Ramos (cell line): ENCODE measurements around the gene KNL1.

Experiments used
- in situ Hi-C: fragments of 300-500 bp; cut with MboI; formaldehyde crosslinking; loops from one replicate; pipeline ENCODE4 v1.14.3; 2022; ENCODE audit warnings: low sequenced_read_pairs; ENCODE audit not compliant: unreplicated experiment

The KNL1 gene

GRCh38 chr15:40582726-40583246, 11.3 kb upstream of the KNL1 start:
- in situ Hi-C loops = no loop called here

GRCh38 chr15:40584191-40584590, 9.9 kb upstream of the KNL1 start:
- in situ Hi-C loops = no loop called here

- in situ Hi-C loops = no loop called here
These were observed 3.4 kb upstream of the KNL1 start for GRCh38 chr15:40590667-40591050.

GRCh38 chr15:40591389-40591788, 2.7 kb upstream of the KNL1 start:
- in situ Hi-C loops = no loop called here

- in situ Hi-C loops = no loop called here
These were observed 884 bp upstream of the KNL1 start for GRCh38 chr15:40593165-40593564.

GRCh38 chr15:40594429-40594836, 384 bp downstream of the KNL1 start:
- in situ Hi-C loops = no loop called here

GRCh38 chr15:40595219-40595618, 1.2 kb downstream of the KNL1 start:
- in situ Hi-C loops = no loop called here

- in situ Hi-C loops = no loop called here
These were observed 1.7 kb downstream of the KNL1 start for GRCh38 chr15:40595773-40596172.

- in situ Hi-C loops = no loop called here
These were observed 3.0 kb downstream of the KNL1 start for GRCh38 chr15:40597024-40597423.

GRCh38 chr15:40598126-40598525, 4.1 kb downstream of the KNL1 start:
- in situ Hi-C loops = no loop called here

- in situ Hi-C loops = no loop called here
These were observed 4.6 kb downstream of the KNL1 start for GRCh38 chr15:40598672-40599071.

GRCh38 chr15:40600956-40601355, 6.9 kb downstream of the KNL1 start:
- in situ Hi-C loops = no loop called here

- in situ Hi-C loops = no loop called here
These were observed 9.9 kb downstream of the KNL1 start for GRCh38 chr15:40603935-40604334.

- in situ Hi-C loops = no loop called here
These were observed 19.0 kb downstream of the KNL1 start for GRCh38 chr15:40613080-40613479.

GRCh38 chr15:40618023-40618422, 24.0 kb downstream of the KNL1 start:
- in situ Hi-C loops = no loop called here

GRCh38 chr15:40618906-40619305, 24.9 kb downstream of the KNL1 start:
- in situ Hi-C loops = no loop called here

- in situ Hi-C loops = no loop called here
These were observed 29.3 kb downstream of the KNL1 start for GRCh38 chr15:40623361-40623760.

GRCh38 chr15:40630313-40630712, 36.3 kb downstream of the KNL1 start:
- in situ Hi-C loops = no loop called here

GRCh38 chr15:40633178-40633577, 39.1 kb downstream of the KNL1 start:
- in situ Hi-C loops = no loop called here

GRCh38 chr15:40637221-40637745, 43.2 kb downstream of the KNL1 start:
- in situ Hi-C loops = no loop called here

- in situ Hi-C loops = no loop called here
These were observed 45.6 kb downstream of the KNL1 start for GRCh38 chr15:40639677-40640076.

- in situ Hi-C loops = no loop called here
These were observed 53.5 kb downstream of the KNL1 start for GRCh38 chr15:40647523-40647922.

GRCh38 chr15:40650479-40650878, 56.4 kb downstream of the KNL1 start:
- in situ Hi-C loops = no loop called here
